A673 (cell line): ENCODE results near the gene BRD7.

Experiments
- CTCF ChIP-seq: fragments of 300-800, 200-600 bp; sonication (generic); conservative IDR thresholded peaks from 2 replicates; pipeline ENCODE4 v1.5.1; 2017; ENCODE audit warnings: low read depth, mild to moderate bottlenecking, antibody characterized with exemption, low read length, moderate library complexity, mixed read lengths
- EZH2 ChIP-seq: fragments of 200-600 bp; sonication (generic); IDR thresholded peaks from 2 replicates; pipeline ENCODE4 v1.6.1; 2017; ENCODE audit warnings: borderline replicate concordance, low read depth, mild to moderate bottlenecking, mixed read lengths, antibody characterized with exemption, low read length; ENCODE audit not compliant: poor library complexity, severe bottlenecking

GRCh38 chr16:50298591-50299507, 69.9 kb downstream of the BRD7 start:
- no peak for TF ChIP-seq CTCF
- TF ChIP-seq EZH2, result no peak
